ENCODE measurements around the gene STK35.

STK35 gene

DNA sequence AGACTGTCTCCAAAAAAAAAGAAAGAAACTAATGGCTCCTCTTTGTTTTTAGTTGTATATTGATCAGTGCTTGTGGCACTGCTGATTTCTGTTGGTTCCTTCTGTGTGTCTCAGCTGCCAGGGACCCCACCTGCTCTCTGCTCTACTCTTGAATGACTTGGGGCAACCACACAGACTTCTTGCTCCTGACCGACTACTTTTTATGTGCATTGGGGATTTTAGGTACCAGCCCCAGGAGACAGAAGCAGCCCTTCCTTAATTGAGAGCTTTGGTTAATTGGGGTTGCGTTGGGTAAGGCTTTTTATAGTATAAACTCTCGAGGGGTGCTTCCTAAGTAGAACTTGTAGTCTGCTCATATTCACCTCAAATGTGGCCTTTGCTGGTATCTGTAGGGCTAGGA is 6.9 kb downstream of the STK35 start:
- no peak for DNase-seq (ENCODE audit: low spot score)

DNA sequence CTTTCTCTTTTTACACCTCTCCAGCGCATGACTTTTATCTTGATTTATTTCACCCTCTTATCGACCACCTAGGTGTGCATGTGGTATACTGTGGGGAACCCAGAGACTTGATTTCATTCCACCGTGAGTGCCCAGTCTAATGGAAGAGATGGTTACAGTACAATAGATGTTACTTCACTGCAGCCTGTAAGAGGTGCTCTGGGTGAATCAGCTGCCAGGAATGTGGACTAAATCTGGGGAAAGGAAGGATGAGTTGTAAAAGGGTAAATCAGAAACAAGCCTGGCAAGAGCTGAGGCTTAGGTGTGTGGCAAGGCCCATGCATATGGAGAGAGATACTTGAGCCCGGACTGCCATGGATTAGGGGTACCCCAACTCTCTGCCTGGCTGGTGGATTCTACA is 7.4 kb downstream of the STK35 start:
- DNase-seq (ENCODE audit: low spot score) = no peak

DNA sequence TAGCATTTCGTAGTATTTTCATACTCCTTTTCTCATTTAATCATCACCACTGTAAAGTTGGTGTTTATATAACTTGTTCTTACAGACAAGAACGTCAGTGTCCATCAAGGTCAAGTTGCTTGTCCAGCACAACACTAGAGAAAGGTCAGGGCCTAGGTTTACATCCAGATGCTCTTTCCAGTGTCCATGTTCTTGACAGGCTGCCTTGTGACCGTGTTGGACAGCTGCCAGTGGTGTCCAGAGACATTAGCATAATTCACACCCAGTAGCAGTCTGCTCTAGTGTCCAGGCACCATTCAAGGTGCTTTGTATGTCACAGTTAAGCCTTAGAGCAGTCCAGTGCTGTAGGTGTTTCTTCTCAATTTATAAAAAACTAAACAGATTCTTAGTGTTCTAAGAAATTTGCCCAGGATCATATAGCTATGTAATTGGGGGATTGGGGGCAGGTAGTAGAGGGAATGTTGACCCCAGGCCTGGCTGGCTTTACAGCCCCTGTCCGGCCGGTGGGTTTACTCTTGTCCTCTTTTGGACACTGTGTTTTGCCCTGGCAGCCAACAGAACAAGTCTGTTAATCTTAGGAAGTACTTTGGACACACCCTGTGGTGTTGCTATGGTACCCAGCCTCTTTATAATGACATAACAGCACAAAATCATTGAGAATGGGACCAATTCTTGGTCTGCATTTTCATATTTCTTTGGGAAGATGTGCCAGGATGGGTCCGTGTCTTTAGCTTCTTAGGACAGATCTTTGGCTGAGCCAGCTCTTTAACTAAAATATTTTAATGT is 8.0 kb downstream of the STK35 start:
- DNase-seq (ENCODE audit: low spot score) = no peak

DNA sequence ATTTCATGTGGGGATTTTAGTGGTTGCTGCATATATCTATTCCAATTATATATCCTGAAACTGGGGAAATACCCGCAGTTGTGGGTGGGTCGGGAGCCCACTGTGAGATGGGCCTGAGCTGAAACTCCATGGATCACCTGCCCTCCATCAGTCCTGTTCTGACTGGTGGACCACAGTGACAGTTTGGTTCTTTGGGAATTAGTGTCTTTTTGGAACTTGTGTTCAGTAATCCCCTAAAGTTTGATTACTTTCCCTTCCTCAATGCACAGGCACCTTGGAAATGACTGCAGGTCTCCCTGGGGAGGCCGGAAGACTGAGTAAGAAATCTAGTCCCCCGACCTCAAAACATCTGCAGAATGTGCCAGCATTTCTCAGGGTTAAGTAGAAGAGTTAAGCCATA is 11.3 kb downstream of the STK35 start:
- DNase-seq (ENCODE audit: low spot score) = no peak

DNA sequence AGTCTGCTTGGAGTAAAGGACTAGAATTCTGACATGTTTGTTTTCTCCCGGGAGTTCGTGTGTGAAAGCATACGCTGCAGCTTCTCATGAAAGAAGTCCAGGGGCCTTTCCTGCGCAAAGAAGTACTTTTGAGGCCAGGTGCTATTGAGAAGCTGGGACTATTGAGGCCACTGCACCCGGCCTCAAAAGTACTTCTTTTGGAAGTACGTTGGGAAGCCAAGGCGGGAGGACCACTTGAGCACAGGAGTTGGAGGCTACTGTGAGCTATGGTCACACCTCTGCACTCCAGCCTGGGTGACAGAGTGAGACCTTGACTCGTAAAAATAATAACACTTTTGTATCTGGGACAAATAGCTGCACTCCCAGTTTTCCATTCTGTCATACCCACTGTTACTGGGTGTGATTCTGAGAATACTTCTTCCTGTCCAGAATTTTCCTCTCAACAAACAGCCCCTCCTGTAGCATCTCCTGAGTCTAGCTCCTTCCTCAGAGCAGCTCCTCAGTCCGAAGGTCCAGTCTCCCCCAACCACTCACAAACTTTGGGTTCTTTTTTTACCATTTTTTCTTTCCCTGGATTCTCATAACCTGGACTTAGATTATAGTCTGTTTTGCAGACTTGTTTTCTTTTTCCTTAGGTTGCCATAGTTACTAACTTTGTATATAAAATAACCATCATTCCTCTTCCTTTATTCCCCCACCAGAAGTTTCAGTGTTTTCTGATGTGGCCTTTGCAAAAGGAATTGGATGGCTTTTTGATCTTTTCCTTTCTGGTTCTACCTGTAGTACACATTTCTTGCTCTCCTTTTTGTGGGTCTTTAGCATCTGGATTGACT is 12.7 kb downstream of the STK35 start:
- DNase-seq (ENCODE audit: low spot score) = no peak

DNA sequence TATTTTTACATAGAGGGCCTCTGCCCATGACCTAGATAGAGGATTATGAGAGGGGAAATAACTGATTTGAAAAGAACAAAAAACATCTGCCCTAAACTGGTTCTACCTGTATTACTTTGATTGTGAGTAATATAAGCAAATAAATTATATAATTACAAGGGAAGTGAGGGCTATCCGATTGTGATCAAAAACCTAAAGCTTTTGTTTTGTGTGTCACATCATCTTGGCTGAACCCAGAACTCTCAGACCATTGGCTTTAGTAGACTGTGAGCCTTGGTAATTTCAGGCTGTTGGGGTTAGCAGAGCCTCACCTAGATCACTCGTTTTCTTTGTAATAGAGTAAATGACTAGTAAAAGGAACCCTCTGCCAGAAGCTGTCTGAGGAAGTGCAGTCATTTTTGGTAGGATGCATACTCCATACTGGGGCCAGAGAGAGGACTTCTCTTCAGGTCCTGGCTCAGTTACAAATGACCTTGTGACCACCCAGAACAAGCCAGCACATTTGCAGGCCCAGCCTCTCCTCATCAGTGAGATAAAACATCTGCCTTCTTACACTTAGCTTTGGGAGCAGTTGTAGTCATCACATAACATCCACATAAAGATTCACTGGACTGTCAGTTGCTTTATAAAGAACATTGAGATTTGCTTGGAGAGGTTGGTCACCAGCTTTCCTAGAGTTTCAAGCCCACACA is 13.5 kb downstream of the STK35 start:
- DNase-seq (ENCODE audit: low spot score) = no peak

DNA sequence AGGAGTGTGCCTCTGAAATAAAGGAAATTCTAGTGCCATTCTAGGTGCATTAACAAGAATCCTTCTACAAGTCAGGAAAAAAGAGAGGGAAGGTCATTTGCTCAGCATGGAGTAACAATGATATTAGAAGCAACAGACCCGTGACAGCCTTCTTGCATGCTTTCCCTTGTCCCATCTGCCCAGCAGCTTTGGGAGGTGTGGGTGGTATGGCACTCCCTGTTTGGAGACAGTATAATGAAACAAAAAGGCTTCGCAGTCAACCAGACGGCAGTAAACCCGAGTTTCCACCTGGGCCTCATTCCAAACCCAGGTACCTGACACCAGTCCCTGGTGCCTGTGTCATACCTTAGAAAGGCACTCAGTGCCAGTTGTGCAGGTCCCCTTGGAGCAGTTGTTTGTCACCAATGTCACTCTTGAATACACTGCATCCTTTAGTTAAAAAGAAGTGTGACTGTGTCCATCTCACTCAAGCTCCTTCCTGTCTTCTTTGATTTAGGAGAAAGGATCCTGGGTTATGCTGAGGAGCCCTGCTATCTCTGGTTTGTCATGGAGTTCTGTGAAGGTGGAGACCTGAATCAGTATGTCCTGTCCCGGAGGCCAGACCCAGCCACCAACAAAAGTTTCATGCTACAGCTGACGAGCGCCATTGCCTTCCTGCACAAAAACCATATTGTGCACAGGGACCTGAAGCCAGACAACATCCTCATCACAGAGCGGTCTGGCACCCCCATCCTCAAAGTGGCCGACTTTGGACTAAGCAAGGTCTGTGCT is 14.7 kb downstream of the STK35 start:
- DNase-seq (ENCODE audit: low spot score) = no peak

DNA sequence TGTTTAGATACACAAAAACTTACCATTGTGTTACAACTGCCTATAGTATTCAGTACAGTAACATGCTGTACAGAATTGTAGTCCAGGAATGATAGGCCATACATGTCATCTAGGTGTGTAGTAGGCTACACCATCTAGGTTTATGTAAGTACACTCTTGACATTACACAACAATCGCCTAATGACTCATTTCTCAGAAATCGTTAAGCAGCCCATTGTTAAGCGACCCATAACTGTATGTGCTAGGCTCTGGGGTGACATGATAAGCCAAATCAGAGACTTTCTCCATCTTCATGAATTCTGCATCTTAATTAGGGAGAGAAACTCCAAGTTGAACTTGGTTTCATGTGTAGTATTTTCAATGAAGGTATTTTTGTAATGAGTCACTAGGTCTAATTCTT is 17.2 kb downstream of the STK35 start:
- no peak for DNase-seq (ENCODE audit: low spot score)

DNA sequence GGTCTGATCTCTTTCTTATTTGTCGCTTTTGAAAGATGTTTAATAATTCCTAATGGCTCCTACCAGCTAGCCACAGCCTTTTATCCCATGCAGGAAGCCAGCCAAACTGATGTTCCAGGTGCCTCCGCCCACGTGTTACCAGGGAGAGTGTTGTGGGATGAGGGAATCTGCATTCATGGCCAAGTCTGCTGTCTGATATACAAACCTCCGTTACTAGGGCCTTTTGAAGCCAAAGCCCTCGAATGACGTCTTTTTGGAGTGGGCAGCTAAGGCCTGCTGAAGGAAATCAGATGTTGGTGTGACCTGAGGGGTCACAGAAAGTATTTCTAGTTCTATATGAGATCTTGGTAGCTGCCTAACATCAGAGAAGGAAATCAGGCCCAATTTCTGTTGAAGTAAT is 21.3 kb downstream of the STK35 start:
- no peak for DNase-seq (ENCODE audit: low spot score)

DNA sequence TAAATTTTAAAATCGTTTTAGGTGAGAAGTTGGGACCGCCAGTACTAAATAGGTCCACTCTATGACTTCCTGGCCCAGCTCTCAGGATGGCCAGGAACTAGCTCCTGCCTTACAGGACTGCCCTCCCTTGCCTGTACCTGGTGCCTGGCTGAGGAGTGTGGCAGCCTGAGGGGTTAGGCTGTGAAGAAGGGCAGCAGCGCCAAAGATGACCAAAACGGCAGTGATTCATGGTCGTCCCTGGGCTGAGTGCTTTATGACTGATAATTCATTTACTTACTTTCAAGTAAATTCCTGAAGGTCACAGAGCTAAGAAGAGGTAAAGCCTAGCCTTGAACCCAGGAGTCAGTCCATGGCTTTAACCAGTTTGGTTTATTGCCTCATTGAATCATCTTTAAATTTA is 22.1 kb downstream of the STK35 start:
- no peak for DNase-seq (ENCODE audit: low spot score)

DNA sequence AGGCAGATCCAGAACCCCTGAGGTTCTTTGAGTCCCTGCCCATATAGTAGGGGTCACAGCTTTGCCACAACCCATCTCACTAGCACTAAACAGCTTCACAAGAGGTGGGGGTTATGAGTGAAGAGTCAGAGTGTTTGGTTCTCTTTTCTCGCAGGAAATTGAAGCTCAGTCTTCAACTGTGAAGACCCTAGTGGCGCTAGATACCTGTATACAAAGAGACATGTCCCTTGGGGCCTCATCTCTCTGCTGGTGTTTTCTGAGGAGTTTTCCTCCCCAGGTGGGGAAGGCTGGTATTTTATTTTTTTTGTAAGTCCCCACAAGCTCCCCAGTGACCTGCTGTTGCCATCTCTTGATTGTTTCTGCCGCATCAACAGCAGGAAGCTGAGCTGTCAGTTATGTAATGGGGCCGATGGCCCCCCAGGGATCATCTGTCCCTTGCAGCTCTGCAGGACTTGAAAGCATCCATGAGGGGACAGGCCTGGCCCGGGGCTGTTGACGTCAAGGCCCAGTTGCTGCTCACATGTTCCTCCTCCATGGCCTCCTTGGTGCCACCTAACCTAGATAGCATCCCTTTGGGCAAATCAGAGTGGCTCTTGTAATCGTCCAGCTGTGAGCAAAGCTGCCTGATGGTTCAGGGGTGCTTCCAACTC is 23.1 kb downstream of the STK35 start:
- DNase-seq (ENCODE audit: low spot score) = no peak

DNA sequence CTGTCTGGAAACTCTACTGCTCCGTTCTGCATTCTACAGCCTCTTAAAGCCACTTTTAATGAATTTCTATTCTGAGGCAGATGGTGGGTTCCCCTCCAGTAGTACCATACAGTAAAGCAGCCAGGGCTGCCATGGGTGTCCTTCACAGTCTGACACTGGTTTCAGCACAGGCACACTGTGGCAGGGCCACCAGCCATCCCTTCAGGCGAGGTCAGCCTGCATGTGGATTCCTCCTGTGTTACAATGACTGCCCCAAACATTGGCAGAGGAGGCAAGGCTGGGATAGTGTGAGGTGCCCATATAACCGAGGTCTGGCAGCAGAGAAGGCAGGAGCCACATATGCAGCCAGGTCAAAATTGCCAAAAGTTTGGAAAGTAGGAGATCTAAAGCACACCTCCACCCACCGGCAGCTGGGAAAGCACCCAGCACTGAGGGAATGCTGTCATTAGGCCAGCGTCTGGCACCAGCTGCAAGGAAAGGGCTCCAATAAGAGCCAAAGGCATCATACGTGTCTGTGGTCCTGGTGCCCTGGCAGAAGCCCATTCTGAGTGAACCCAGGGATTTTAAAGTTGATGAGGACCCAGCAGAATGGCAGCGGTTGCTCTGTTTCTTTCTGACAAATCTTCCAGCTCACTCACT is 24.0 kb downstream of the STK35 start:
- no peak for DNase-seq (ENCODE audit: low spot score)

DNA sequence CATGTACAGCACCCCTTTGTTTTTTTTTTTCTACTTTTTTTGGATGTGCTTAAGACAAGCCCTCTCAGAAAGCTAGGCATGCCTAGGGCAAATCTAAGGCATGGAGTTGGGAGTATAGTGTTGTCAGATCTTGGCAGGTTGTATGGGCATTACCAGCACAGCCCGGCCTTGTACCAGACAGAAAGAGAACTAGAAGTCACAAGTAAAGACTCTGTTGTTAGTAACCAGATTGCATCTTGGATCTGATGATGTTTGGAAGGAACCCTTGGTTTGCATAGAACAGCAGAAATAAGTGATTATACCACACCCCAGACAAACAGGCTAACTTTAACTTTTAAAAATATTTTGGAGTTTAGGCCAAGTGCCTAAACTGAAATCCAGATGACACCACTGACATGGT is 25.6 kb downstream of the STK35 start:
- no peak for DNase-seq (ENCODE audit: low spot score)

DNA sequence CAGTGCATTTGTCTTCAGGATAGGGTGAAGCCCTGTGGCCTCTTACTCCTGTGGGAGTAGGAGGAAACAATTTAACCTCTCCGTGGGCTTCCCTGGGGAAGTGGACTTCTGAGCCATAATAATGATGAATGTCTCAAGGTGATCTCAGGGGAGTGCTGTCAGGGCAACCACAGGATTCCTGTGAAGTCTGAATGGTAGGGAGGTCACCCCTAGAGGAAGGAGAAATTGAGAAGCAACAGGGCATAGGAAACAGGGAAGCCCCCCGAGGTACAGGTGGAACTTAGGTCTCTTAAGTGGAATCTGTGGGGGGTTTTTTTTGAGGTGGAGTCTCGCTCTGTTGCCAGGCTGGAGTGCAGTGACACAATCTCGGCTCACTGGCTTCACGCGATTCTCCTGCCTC is 26.9 kb downstream of the STK35 start:
- DNase-seq (ENCODE audit: low spot score) = no peak

DNA sequence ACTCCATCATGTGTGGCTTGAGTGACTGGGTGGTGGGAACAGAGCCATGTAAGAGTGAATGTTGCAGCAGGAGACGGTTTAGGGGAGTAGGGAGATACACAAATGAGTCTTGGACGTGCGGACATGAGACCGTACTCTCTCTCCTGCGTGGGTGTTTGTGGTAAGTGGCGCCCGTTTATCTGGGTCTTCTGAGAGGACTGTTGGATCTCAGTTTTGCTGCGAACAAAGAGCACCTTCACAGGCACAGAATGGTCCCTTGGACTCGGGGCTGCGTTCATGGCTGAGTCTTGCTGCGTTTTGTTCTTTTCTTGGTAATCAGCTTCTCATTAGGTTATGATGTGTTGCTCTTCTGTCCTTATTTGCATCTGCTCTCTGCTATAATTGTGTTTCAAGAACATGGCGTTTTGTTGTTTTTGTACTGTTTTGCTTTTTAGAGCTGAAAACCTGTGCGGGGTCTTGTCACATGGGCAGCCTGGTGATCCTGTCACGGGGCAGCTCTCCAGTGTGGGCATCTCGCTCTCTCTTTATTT is 28.5 kb downstream of the STK35 start:
- DNase-seq (ENCODE audit: low spot score) = no peak

DNA sequence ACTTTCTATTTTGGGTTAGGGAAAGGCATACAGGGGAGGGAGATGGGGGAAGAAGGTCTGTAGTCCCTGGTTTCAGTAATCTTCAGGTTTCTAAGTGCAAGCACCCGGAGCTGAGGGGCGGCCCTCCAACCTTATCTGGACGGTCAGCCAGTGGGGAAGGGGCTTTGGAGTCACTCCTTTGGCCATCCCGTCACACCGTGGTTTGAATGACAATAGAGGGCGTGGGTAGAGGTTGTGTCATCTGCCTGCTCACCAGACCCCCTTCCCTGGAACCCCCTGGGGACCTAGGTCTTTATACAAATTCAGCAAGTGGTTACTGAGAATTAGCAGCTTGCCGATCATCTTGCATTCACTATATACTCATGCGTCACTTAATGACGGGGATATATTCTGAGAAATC is 29.1 kb downstream of the STK35 start:
- DNase-seq (ENCODE audit: low spot score) = no peak

DNA sequence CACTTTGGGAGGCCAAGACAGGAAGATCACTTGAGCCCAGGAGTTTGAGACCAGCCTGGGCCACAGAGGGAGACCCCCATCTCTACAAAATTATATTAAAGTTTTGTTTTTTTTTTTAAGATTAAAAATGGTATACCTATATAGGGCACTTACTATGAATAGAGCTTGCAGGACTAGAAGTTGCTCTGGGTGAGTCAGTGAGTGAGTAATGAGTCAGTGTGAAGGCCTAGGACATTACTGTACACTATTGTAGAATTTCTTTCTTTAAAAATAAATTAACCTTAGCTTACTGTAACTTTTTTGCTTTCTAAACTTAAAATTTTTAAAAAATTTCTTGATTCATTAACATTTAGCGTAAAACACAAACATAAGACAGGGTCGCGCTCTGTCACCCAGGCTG is 29.7 kb downstream of the STK35 start:
- DNase-seq (ENCODE audit: low spot score) = no peak

DNA sequence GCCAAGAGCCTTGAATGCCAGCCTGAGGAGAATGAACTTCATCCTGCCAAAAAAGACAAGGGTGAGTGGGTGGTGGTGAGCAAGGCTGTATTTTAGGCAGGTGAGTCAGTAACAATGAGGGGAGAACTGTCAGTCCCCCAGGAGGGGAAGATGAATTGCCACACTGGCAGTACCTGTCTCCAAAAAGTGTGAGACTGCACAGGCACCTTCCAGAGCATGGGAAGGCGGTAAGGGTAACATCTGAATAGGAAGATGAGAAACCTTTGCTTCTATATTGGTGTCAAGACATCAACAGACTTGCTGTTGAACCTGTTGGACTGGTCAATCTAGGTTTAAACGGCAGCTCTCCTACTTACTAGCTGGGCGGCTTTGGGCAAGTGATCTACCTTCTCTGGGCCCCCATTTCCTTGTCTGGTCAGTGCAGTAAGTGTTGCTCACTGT is 30.9 kb downstream of the STK35 start:
- DNase-seq (ENCODE audit: low spot score) = no peak

DNA sequence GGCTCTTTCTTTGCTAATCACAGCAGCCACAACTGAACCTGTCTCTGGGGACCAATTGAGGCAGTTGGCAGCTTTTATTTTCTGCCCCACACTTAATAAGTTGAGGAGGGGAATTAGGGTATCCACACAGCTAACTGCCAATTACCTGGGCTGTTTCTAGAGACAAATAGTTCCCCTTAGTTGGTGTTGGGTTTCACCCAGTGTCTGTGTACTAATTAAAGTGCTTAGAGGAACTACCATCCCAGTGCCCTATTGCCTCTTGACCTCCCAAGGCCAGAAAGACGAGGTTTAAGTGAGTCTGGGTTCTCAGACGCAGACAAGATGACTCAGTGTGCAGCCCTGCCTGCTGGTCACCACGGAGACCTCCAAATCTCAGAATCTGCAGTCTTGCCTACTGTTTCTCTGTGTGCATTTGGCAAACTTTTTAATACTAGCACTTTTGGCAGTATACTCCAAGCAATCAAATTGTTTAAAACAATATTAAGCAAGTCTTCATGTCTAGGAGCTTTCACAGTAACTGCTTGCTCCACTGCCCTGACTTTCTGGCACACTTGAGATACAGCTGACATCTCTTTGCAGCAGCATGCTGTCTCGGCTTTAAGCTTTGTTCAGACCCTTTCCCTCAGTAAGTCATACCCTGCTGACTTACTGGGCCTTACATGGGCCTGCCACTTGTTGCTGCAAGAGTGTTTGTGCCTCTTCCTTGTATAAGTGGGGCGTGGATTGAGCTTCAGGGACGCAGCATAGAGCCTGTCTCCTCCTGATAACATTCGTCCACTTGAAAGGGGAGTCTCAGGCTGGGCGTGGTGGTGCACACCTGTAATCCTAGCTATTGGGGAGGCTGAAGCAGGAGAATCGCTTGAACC is 31.9 kb downstream of the STK35 start:
- no peak for DNase-seq (ENCODE audit: low spot score)

DNA sequence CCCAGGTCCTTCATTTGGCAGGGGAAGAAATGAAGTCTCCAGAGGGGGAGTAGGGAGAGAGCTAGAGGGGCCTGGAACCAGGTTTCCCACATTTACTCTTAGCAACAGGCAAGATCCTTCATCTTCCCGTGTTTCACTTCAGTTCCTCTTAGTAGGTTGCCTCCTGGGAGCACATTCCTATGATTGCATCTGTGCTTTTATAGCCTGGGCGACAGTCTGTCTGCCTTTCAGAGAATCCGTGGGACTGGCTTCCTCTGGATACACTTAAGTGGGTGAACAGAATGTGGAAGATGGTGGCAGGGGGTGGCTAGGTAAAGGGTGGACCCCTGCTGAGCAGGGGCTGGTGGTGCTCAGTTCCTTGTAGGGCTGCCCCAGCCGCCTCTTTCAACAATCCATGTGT is 33.4 kb downstream of the STK35 start:
- DNase-seq (ENCODE audit: low spot score) = no peak

Data from ecto neural progenitor cell (in vitro differentiated cells).